ENCODE measurements around the gene TTLL11. TPM values are rescaled to one million over a fixed set of nuclear protein-coding genes. Genes with fewer than 3 reads are reported as not detected.

TTLL11 gene
- total RNA-seq, 1 donor = 7.3 TPM

DNA sequence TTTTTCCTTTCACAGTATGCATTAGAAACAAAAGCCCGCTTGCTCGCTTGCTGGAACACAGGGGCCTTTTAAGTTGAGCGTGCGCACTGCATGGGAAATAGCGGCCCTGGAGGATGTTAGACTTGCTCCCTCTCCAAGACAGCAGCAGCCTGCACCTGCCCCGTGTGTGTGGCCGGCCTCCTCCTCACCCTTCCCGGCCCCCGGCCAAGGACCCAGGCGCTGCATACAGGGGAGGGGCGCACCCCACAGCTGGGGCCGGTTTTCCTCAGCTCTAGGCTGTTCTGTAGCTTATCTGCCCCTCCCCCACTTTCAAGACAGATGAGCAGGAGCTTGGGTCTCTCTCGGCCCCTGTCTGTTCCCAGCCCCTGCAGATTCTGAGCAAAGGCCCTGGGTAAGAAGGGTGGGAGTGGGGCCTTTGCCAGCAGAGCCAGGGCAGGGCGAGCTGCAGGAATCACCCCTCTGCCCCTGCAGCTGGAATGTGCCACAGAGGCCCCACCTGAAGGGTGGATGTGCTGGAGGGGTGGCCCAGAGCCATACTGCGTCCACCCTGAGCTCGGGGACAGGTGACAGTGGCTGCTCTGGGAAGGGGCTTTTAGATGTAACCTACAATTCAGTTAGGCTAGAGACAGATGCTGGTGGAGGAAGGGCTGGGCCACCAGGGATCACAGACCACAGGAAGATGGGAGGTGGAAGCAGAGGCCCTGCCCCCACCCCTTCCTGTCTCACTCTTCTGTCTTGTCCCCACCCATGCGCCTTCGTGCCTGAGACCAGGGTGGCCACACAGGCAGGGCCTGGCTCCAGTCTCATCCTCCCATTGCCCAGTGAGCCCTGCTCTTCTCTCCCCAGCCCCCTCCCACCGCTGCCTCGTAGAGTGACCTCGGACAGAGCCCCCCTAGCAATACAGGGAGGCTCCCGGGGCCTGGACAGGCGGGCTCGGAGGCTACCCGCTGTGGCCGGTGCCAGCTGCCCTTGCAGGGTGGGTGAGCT is 309.3 kb downstream of the TTLL11 start:
- DNase-seq (ENCODE audit: low read depth) = no peak
- TF ChIP-seq, protein P1, sequence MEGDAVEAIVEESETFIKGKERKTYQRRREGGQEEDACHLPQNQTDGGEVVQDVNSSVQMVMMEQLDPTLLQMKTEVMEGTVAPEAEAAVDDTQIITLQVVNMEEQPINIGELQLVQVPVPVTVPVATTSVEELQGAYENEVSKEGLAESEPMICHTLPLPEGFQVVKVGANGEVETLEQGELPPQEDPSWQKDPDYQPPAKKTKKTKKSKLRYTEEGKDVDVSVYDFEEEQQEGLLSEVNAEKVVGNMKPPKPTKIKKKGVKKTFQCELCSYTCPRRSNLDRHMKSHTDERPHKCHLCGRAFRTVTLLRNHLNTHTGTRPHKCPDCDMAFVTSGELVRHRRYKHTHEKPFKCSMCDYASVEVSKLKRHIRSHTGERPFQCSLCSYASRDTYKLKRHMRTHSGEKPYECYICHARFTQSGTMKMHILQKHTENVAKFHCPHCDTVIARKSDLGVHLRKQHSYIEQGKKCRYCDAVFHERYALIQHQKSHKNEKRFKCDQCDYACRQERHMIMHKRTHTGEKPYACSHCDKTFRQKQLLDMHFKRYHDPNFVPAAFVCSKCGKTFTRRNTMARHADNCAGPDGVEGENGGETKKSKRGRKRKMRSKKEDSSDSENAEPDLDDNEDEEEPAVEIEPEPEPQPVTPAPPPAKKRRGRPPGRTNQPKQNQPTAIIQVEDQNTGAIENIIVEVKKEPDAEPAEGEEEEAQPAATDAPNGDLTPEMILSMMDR (IDR thresholded peaks at IDR 0.05; ENCODE audit: insufficient read depth, low read length) = no peak
- H3K4me3 ChIP-seq (ENCODE audit: low read depth, low read length) = no peak overlapping the region

DNA sequence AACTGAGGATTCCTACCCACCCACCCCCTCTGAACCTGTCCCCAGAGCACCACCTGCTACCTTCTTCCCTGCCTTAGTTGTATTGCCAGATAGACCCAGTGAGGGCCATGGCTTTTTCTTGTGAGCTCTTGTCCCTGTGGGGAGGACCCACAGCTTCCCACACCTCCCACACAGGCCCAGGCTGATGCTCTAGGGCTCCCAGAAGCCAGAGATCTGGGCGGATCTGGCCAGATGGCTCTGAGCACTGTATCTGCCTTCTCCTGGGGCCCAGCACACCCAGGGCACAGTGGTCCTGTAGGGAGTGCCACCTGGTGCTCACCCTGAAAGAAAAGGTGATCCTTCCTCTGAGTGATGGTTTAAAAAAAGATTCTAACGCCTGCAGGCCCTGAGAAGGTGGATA is 310.0 kb downstream of the TTLL11 start:
- no peak overlapping the region for H3K4me3 ChIP-seq (ENCODE audit: low read depth, low read length)
- DNase-seq (ENCODE audit: low read depth) = no peak
- TF ChIP-seq, protein P1 (IDR thresholded peaks at IDR 0.05; ENCODE audit: insufficient read depth, low read length) = no peak

DNA sequence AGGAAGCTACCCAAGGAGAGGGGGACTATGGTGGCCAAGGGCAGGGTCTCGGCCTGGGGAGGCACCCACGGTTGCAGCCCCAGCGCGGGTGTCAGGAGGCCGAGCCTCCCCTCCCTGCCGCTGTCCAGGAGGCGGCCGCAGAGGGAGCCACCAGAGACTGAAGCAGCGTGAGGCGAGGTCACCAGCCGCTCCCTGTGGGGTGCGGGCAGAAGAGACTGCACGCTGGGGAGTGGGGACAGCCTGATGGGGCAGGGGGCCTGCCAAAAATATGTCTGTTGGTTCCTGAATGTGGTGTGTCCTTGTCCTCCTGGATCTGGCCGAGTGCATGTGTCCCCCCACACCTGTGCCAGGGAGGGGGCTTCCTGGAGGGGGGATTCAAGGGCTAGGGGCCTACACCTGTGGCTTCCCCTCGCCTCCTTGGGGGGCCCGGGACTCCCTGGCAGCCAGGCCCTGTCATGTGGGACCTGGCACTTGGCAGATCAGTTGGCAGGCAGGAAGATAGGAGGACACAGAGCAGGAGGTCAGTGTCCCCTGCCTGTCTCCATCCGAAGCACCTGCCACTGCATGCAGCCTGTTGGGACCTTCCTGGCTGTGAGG is 310.5 kb downstream of the TTLL11 start:
- TF ChIP-seq, protein P1 (IDR thresholded peaks at IDR 0.05; ENCODE audit: insufficient read depth, low read length) = no peak
- DNase-seq (ENCODE audit: low read depth) = no peak
- no peak overlapping the region for H3K4me3 ChIP-seq (ENCODE audit: low read depth, low read length)

DNA sequence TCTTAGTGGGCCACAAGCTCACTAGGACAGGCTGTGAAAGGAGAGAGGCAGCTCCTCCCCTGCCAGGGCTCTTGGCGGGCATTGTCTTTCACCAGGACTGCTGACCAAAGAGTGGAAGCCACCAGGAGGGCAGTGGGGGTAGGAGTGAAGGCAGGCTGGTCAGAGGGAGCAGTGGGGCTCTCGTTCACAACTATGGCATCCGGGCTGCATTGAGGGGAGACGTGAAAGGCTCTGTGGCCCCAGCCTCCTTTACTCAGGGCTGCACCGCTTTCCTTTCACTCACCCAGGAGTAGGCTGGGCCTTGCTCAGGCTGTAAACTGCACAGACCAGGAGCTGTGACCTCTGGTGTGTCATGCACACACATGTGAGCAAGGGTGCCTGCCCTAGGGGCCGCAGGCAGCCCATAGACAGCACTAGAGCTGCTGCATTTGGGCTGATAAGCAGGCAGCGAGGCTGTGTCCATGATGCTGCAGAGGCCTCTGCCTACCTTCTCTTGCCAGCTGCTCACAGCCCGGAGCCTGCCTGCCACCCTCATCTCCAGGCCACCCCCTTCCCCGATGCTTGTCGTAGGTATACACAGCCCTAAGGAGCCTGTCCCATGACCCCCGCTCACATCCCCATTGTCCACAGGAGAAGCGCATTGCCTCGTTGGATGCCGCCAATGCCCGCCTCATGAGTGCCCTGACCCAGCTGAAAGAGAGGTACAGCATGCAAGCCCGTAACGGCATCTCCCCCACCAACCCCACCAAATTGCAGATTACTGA is 311.2 kb downstream of the TTLL11 start:
- H3K4me3 ChIP-seq (ENCODE audit: low read depth, low read length) = no peak overlapping the region
- no peak for DNase-seq (ENCODE audit: low read depth)
- TF ChIP-seq, protein P1 (IDR thresholded peaks at IDR 0.05; ENCODE audit: insufficient read depth, low read length) = no peak

DNA sequence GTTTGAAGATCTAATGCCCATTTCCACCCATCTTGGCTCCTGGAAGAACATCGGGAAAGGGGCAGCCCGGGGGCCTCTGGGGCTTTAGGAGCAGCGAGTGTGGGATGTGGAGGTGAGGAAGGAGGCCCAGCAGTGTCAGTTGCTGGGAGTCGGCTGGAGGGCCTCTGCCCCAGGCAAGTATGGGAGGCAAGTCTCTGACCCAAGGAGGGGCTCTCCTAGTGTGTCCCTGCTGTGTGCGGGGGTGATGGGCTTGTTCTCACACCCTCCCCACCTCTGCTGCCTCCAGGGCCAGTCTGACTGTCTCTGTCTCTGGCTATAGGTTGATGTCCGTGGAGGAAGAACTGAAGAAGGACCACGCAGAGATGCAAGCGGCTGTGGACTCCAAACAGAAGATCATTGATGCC is 312.0 kb downstream of the TTLL11 start:
- H3K4me3 ChIP-seq (ENCODE audit: low read depth, low read length) = no peak overlapping the region
- TF ChIP-seq, protein P1 (IDR thresholded peaks at IDR 0.05; ENCODE audit: insufficient read depth, low read length) = no peak
- DNase-seq (ENCODE audit: low read depth) = no peak

DNA sequence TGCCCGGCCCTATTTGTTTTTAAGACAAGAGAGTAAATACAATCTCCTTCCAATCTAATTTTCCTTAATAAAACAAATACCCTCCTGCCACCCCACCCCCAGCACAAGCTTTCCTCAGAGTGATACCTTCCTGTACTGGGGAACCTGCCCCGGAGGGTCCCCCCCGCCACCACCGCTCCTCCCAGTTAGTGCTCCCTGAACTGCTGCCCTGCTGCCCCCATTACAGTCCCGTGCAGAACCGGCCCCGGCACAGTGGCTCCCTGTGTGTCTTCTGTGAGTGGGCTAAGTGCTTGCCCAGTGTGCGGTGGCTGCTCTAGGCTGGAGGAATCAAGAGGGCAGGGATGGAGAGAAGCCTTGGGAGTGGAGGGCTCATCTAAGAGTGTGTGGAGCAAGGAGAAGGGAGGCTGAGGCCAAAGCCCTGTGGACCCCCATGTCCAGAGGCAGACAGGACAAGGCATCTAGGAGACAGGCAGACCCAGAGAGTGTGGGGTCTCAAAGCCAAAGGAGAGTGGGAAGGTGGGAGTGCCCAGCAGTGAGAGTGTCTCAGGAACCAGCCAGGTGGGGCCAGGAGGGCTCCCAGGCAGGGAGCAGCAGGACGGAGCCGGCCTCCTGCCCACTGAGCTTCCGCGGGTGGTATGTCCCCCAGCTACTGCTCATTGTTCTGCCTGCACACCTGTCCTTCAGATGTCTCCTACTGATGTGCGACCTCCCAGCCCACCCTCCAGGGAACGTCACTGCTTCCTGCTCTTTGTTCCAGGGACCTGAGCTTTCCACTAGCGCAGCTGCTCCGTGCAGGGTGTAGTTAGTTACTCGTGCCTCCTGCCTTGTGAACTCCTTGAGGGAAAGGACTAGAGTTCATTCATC is 312.7 kb downstream of the TTLL11 start:
- no peak for DNase-seq (ENCODE audit: low read depth)
- TF ChIP-seq, protein P1 (IDR thresholded peaks at IDR 0.05; ENCODE audit: insufficient read depth, low read length) = no peak
- no peak overlapping the region for H3K4me3 ChIP-seq (ENCODE audit: low read depth, low read length)
